Measurements from ENCODE around the gene TFAP2E.
"Not testable (repeated sequence)": the region's sequence is repeated elsewhere in the genome, so short reads cannot be mapped to it uniquely, and the experiment has no call there.

TFAP2E gene

DNA sequence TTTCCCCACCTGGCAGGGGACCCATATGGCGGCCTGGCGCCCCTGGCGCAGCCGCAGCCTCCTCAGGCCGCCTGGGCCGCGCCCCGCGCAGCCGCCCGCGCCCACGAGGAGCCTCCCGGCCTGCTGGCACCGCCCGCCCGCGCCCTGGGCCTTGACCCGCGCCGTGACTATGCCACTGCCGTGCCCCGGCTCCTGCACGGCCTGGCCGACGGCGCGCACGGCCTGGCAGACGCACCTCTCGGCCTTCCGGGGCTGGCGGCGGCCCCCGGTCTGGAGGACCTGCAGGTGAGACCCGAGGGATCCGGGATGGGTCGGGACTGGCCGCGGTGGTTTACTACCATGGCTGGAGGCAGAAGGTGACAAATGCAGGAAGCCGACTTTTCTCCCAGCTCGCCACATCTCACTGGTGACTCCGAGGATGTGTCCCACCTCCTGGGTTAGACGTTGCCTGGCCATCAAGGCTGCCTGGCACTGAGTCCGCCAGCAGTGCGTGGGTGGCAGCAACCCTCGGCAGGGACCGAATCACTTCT lies 1.1 kb downstream of the TFAP2E start:
- DNase-seq (ENCODE audit: low read depth): no peak

DNA sequence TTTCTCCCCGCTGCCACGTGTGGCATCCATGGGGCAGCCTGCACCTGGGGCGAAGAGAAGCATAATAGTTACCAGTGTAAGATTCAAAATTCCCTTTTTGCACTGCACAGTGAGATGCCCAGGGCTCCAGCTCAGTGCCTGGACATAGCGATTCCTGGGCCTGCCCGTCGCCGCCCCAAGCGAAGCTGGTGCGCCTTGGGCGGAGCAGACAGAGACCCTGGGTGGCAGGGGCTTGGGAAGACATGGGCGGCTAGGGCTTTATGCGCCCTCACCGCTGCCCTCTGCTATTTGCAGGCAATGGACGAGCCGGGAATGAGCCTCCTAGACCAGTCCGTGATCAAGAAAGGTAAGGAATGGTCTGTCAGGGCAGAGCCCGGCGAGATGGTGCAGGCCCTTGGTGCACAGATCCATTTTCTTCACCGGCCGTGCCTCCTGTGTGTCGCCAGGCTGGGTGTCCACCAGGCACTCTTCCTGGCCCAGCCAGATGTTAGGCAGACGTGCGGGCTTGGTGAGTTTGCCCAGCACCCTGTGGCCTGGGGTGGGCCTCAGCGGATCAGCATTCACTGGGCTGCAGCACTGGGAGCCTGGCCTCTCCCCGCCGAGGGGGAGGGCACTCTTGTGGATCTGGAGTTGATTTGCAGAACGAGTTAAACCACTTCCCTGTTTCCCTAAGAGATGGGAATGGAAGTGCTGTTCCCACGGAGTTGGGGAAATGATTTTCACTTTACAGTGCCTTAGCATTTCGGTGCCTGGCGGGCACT lies 1.7 kb downstream of the TFAP2E start:
- DNase-seq (ENCODE audit: low read depth): no peak

DNA sequence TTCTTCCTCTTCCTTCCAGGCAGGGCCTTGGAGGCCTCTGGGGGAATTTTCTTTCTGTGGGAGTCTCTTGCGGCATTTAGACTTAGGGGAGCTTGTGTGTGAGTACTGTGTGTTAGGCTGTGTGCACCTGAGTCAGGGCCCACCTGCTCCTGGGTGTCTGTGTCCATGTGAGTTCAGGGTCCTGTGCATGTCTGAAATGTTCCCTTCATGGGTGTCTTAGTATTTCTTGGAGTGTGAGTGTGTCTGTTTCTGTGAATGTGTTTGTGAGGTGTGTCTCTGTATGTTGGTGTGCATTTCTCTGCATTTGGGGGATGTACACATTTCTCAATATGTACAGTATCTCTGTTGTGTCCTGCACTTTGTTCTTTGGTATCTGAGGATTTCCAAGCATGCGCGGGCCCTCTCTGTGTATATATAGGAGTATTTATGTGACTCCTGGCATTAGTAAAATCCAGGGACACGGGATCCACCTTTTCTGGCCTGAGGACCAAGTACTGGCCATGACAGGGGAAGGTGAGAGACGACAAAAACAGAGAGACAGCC lies 2.4 kb downstream of the TFAP2E start:
- DNase-seq (ENCODE audit: low read depth): no peak

DNA sequence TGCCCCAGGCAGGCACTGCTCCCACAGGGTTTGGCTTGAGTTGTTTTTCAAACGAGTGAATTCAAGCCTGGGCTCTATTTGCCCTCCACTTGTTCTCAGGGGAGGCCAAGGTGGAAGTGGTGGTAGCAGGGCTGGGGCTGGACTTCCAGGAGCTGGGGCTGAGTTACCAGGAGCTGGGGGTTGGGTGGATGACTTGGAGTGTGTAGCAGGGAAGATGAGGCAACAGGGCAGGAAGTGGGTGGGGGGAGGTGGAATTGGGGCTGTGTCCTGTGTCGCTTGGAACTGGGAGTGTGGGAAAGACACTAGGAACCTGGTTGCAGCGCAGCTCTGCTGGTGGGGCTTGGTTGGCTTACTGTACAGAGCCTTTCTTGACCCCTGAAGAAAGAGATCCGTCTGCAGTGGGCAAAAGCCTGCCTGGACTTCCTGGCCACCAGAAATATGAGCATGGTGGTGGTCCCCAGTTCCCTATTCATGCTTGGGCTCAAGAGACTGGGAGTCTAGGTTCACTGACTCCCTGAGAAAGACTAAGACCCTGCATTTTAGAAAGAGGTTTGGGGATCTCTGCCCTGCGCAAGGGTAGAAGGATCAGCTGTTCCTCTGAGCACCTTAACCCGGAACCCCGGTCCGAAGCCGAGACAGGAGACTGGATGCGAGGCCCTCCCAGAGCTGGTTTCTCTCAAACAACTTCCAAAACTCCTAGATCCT lies 3.1 kb downstream of the TFAP2E start:
- DNase-seq (ENCODE audit: low read depth): no peak

DNA sequence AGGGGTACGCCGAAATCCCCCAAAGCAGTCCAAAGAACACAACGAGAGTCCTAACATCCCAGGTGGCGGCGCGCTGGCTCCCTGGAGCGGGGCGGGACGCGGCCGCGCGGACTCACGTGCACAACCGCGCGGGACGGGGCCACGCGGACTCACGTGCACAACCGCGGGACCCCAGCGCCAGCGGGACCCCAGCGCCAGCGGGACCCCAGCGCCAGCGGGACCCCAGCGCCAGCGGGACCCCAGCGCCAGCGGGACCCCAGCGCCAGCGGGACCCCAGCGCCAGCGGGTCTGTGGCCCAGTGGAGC lies 3.6 kb downstream of the TFAP2E start:
- not testable (repeated sequence) for DNase-seq (ENCODE audit: low read depth)

DNA sequence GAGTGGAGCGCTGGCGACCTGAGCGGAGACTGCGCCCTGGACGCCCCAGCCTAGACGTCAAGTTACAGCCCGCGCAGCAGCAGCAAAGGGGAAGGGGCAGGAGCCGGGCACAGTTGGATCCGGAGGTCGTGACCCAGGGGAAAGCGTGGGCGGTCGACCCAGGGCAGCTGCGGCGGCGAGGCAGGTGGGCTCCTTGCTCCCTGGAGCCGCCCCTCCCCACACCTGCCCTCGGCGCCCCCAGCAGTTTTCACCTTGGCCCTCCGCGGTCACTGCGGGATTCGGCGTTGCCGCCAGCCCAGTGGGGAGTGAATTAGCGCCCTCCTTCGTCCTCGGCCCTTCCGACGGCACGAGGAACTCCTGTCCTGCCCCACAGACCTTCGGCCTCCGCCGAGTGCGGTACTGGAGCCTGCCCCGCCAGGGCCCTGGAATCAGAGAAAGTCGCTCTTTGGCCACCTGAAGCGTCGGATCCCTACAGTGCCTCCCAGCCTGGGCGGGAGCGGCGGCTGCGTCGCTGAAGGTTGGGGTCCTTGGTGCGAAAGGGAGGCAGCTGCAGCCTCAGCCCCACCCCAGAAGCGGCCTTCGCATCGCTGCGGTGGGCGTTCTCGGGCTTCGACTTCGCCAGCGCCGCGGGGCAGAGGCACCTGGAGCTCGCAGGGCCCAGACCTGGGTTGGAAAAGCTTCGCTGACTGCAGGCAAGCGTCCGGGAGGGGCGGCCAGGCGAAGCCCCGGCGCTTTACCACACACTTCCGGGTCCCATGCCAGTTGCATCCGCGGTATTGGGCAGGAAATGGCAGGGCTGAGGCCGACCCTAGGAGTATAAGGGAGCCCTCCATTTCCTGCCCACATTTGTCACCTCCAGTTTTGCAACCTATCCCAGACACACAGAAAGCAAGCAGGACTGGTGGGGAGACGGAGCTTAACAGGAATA lies 4.2 kb downstream of the TFAP2E start:
- no peak for DNase-seq (ENCODE audit: low read depth)

DNA sequence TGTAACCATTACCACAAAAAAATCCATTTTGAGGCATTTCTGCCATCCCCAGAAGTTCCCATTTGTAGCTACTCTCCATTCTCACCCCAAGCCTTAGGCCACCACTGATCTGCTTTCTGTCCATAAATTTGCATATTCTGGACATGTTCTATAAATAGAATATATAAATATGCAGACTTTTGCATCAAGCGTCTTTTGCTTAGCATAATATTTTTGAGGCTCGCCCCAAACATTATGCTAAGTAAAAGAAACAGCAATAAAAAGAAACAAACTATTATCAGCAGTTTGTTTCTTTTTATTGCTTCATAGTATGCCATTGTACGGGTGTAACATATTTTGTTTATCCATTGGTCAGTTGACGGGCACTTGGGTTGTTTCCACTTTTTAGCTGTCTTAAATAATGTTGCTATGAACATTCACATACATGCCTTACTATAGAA lies 7.9 kb downstream of the TFAP2E start:
- no peak for DNase-seq (ENCODE audit: low read depth)

DNA sequence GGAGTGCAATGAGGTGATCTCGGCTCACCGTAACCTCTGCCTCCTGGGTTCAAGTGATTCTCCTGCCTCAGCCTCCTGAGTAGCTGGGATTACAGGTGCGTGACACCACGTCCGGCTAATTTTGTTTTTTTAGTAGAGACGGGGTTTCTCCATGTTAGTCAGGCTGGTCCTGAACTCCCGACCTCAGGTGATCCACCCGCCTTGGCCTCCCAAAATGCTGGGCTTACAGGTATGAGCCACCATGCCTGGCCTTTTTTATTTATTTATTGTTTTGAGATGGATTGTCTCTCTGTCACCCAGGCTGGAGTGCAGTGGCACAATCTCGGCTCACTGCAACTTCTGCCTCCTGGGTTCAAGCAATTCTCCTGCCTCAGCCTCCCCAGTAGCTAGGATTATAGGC lies 8.5 kb downstream of the TFAP2E start:
- DNase-seq (ENCODE audit: low read depth): not testable (repeated sequence)

DNA sequence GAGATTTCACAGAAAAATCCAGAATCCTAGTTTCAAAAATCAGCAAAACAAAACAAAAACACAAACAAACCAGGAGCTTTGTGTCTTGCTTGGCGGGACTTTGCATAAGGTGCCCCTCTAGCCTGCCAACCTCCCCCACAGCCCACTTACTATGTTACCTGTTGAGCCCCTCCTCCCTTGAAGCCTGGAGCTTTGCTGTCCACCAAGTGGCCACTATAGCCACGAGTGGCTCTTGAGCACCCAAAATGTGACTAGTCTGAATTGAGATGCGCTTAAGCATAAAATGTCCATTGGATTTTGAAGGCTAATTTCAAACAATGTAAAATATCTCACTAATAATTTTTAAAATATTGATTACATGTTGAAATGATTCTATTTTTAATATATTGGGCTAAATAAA lies 12.2 kb downstream of the TFAP2E start:
- DNase-seq (ENCODE audit: low read depth): no peak

DNA sequence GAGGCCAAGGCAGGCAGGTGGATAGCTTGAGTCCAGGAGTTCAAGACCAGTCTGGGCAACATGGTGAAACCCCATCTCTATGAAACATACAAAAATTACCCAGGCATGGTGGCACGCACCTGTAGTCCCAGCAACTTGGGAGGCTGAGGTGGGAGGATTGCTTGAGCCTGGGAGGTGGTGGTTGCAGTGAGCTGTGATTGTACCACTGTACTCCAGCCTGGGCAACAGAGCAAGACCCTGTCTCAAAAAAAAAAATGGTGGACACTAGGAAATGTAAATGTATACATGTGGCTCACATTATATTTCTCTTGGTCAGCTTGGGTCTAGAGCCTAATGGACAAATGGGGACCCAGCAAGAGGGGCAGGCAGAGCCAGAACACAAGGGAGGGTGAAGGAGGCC lies 12.7 kb downstream of the TFAP2E start:
- DNase-seq (ENCODE audit: low read depth): not testable (repeated sequence)

DNA sequence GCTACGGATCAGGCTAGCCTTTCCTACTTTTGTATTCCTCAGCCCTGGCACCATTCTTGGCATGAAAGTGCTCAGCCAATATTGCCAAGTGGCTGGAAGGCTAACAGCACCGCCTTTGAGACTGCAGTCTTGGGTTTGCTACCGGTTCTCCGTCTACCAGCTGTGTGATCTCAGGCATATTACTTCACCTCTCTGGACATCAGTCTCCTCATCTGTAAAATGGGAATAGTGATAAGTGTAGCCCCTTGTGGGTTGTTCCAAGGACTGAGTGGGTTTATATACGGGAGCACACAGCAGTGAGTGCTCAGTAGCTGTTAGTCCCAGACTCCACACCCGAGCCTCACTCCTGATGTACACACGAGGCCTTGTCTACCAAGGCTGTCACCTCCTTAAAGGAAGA lies 13.7 kb downstream of the TFAP2E start:
- no peak for DNase-seq (ENCODE audit: low read depth)

DNA sequence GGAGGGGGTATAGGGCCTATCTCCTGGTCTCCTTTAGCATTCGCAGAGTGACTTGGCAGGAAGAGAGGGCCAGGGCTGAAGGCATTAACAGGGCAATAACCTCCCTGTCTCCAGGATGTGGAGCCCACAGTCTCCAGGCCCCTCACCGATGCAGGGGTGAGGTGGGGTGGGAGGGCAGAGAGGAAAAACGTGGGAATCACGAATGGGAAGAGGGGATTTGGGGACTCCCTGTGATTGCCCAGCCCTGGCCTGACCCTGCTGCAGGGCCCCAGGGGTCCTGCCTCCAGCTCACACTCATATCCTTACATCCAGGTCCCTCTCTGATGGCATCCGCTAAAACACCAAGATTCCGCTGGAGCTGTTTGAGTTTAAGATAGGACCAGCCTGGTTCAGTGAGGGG lies 14.6 kb downstream of the TFAP2E start:
- DNase-seq (ENCODE audit: low read depth): no peak

DNA sequence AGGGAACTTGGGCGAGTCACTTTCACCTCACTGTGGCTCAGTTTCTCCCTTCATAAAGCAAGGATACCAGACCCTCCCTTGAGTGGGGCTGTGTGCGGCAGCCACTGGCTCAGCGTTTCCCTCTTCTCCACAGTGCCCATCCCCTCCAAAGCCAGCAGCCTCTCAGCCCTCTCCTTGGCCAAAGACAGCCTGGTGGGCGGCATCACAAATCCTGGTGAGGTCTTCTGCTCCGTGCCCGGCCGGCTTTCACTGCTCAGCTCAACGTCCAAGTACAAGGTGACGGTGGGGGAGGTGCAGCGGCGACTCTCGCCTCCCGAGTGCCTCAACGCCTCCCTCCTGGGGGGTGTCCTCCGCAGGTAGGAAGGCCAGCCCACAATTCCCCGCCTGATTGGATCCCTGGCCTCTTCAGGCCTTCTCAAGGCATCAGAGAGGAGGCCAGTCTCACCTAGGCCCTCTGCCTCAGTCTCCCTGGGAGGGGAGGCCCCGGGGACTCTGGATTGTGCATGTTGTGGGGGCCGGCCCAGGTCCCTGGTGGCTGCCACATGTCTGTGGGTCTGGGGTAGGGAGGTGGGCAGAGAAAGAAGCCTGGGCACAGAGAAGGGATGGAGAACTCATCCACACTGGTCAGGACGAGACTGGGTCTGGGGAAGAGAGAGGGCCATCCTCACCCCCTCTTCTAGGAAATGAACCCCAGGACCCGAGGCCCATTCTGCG lies 15.2 kb downstream of the TFAP2E start:
- DNase-seq (ENCODE audit: low read depth): no peak

DNA sequence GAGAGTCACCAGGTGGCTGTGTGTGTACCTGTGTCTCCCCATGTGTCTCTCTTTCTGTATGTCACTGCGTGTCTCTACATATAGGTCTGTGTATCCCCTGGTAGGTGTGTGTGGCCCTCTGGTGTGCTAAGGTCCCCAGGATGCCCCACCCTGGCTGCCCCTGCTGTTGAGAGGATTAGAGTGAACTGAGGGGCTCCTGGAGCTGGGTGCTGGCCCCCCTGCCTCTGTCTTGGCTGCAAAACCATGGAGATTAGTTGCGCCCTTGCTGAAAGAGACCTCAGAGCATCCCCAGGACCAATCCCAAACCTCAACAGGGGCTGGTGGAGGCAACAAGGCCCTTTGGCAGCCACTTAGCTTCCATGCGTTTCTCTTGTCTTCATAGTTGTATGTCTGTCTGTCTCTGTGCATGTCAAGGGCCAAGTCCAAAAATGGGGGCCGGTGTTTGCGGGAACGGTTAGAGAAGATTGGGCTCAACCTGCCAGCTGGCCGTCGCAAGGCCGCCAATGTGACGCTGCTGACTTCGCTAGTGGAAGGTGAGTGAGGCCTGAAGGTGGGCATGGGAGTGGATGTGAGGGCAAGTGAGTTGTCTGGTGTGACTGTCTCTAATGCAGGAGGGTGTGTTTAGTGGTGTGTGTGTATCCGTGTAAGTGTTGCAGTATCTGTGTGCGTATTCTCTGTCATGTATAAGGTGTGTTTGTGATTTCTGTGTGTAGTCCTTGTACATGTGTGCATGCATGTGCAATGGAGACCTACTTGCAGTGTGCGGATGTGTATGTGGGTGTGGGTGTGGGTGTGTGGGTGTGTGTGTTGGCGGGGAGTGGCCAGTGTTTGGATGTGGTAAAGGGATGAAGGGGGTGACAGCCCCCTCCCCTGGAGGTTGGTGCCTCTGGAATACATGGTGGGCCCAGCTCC lies 16.7 kb downstream of the TFAP2E start:
- no peak for DNase-seq (ENCODE audit: low read depth)

DNA sequence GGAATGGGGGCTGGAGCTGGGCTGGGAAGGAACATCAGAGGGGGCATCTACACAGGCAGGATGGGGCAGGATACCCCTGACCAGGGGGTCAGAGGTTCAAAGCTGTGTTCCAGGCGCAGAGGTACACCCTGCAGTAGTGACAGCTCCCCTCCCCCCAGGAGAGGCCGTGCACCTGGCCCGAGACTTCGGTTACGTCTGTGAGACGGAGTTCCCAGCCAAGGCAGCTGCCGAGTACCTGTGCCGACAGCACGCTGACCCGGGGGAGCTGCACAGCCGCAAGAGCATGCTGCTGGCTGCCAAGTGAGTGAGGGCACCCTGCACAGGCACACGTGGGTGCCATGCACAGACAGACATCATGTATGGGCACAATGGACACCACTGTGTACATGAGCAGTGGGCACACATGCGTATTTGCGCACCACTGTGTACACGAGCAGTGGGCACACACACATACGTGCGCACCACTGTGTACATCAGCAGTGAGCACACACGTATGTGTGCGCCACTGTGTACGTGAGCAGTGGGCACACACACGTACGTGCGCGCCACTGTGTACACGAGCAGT lies 17.4 kb downstream of the TFAP2E start:
- DNase-seq (ENCODE audit: low read depth): no peak

DNA sequence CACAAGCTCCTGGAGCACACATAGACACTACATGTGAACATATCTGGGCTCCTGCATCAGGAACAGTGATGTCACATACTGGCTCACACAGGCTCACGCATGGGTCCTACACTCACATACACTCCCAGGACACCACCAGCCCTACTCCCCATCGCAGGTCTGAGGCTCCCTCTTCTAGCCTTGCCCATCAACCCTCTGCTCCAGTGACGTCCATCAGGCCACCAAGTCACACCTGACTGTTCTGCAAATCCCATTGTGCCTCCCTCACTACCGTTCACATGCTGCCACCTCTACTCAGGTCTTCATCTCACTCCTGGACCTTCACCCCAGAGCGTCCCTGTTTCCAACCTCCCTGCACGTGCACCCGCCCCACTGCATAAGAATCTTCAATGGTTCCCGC lies 18.1 kb downstream of the TFAP2E start:
- DNase-seq (ENCODE audit: low read depth): no peak

DNA sequence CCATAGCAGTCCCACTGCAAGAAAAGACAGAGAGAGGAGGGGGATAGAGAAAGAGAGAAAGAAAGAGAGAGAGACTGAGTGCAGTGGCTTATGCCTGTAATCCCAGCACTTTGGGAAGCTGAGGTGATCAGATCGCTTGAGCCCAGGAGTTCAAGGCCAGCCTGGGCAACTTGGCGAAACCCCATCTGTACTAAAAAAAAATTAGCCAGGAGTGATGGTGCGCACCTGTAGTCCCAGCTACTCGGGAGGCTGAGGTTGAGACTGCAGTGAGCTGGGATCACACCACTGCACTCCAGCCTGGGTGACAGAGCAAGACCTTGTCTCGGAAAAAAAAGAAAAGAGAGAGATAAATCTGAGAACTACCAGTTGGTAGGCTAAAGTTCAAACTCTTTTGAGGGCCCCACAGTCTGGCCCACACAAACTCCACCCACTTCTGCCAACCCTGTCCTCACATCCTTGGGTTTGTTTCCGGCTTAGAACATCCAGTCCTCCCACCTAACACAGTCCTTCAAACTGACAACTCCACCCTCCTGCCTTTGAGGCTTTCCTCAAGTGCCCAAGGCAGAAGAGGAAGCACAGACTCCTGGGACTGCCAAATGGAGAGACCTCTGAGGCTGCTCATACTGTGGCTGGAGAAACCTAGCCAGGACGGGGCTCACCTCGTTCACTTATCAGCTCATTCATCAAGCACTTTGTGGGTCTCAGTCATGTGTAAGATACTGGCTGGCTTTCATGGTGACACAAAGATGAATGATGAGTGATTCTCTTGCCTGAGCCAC lies 20.1 kb downstream of the TFAP2E start:
- DNase-seq (ENCODE audit: low read depth): no peak

DNA sequence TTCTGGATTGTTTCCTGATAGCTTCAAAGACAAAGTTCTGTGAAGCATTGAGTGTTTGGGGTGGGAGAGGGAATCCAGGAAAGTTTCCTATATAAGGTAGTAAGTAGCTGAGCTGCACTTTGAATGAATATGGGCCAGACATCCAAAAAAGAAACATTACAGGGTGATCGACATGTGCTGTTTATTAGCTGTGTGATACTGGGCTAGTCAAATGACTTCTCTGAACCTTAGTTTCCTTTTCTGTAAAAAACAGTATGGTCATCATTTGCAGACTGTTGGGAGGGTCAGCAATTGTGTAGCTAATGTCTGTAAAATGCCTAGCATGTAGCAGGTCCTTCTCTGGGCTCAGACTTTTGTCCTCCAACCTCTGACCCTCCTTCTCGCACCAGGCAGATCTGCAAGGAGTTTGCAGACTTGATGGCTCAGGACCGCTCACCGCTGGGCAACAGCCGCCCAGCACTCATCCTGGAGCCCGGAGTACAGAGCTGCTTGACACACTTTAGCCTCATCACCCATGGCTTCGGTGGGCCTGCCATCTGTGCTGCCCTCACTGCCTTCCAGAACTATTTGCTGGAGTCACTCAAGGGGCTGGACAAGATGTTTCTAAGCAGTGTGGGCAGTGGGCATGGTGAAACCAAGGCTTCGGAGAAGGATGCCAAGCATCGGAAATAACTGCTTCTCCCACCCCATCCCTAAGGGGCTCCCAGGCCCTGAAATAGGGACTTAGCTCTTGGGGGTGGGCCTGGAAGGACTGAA lies 21.1 kb downstream of the TFAP2E start:
- no peak for DNase-seq (ENCODE audit: low read depth)

DNA sequence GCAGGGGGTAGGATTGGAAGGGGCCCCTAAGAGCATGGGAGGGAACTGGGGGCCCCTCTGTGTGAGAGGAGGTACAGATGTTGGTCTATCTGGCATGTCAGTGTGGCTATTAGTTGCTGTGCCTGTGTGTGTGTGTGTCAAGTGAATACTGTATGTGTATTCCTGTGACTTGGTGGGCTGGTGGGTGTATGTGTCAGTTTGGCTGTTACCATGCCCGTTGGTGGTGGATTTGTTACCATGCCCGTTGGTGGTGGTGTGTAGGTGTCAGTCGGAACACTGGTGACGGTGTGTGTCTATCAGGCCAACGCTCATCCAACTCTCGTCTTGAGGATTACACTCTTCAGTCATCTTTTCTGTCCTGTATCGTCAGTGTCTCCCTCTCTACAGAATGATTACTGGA lies 22.6 kb downstream of the TFAP2E start:
- DNase-seq (ENCODE audit: low read depth): no peak

Data from stromal cell of bone marrow (primary cell).